Keratinocyte (primary cell): Measurements from ENCODE around the gene STPG2. TPM values are rescaled to one million over a fixed set of nuclear protein-coding genes. Genes with fewer than 3 reads are reported as not detected.

Experiments
- DNase-seq: peaks from one replicate; pipeline ENCODE4 v3.0.0-alpha.2; 2011; ENCODE audit warnings: low read depth, missing footprints, low spot score
- FAIRE-seq: peaks from 2 replicates; lab custom pipeline; 2011; peaks lifted over from hg19 to GRCh38; lab: Jason Lieb, UNC
- H2AFZ ChIP-seq: 2 replicates; pipeline ENCODE4 v1.6.0; 2012; ENCODE audit warnings: low read length, control low read depth, inconsistent platforms; ENCODE audit not compliant: control insufficient read depth
- H3K27ac ChIP-seq: 2 replicates; pipeline ENCODE4 v1.5.1; 2011; ENCODE audit warnings: low read length; ENCODE audit not compliant: control insufficient read depth, insufficient read depth
- H3K27me3 ChIP-seq: 3 replicates; pipeline ENCODE4 v1.6.0; 2011; ENCODE audit warnings: low read length; ENCODE audit not compliant: control insufficient read depth, insufficient read depth; ENCODE audit errors: extremely low read depth
- H3K36me3 ChIP-seq, 2 experiments: 2 replicates in 1 of 2; 3 replicates in 1 of 2; pipeline ENCODE4 v1.5.1; 2011; ENCODE audit warnings: low read length in 2 of 2, mild to moderate bottlenecking in 1 of 2; ENCODE audit not compliant: control insufficient read depth in 2 of 2, insufficient read depth in 2 of 2; ENCODE audit errors: extremely low read depth in 1 of 2
- H3K4me1 ChIP-seq: 3 replicates; pipeline ENCODE4 v1.5.1; 2011; ENCODE audit warnings: low read length; ENCODE audit not compliant: control insufficient read depth, insufficient read depth; ENCODE audit errors: extremely low read depth
- H3K4me2 ChIP-seq: 3 replicates; pipeline ENCODE4 v1.6.0; 2011; ENCODE audit warnings: low read depth, low read length; ENCODE audit not compliant: control insufficient read depth, insufficient read depth; ENCODE audit errors: extremely low read depth
- H3K4me3 ChIP-seq, 3 experiments: fragments of 200-600 bp in 1 of 3; sonication (generic) in 1 of 3; 2 replicates in 2 of 3; 3 replicates in 1 of 3; pipeline ENCODE4 v1.5.1; 2011 to 2016; ENCODE audit warnings: low read length in 3 of 3, mild to moderate bottlenecking in 3 of 3, control low read depth in 2 of 3, inconsistent platforms in 1 of 3, low read depth in 1 of 3, mixed read lengths in 1 of 3, mixed run types in 1 of 3, moderate library complexity in 1 of 3; ENCODE audit not compliant: control insufficient read depth in 2 of 3, insufficient read depth in 2 of 3; ENCODE audit errors: extremely low read depth in 1 of 3
- H3K79me2 ChIP-seq: 2 replicates; pipeline ENCODE4 v1.6.0; 2012; ENCODE audit warnings: low read length; ENCODE audit not compliant: control insufficient read depth, insufficient read depth
- H3K9ac ChIP-seq: 3 replicates; pipeline ENCODE4 v1.6.0; 2011; ENCODE audit warnings: low read length; ENCODE audit not compliant: control insufficient read depth, insufficient read depth; ENCODE audit errors: extremely low read depth
- H3K9me1 ChIP-seq: 3 replicates; pipeline ENCODE4 v1.6.0; 2011; ENCODE audit warnings: low read length; ENCODE audit not compliant: control insufficient read depth, insufficient read depth; ENCODE audit errors: extremely low read depth
- H3K9me3 ChIP-seq: 2 replicates; pipeline ENCODE4 v1.5.1; 2012; ENCODE audit warnings: low read depth, low read length; ENCODE audit not compliant: control insufficient read depth
- H4K20me1 ChIP-seq: 3 replicates; pipeline ENCODE4 v1.6.0; 2011; ENCODE audit warnings: low read length; ENCODE audit not compliant: control insufficient read depth, insufficient read depth; ENCODE audit errors: extremely low read depth
- EZH2 ChIP-seq: IDR thresholded peaks from one replicate; pipeline ENCODE4 v1.6.1; 2012; ENCODE audit warnings: inconsistent platforms, mild to moderate bottlenecking, low read length, moderate library complexity
- dilution Hi-C: fragments of 300-500 bp; cut with MboI; formaldehyde crosslinking; loops from one replicate; pipeline ENCODE4 v1.7.0; 2020; ENCODE audit warnings: low sequenced_read_pairs; ENCODE audit not compliant: extremely low pct_ligation_motif_present
- polyA plus RNA-seq, 5 experiments: library from polyadenylated mRNA; depleted of rRNA in 3 of 5; stranded (reverse) in 3 of 5; stranded (forward) in 1 of 5; unstranded in 1 of 5; fragments of >200 nt; gene quantifications; 1 replicate in 1 of 5; 2 replicates in 3 of 5; 3 replicates in 1 of 5; pipeline versions ENCODE4 v1.2.1 to v1.2.3, GENCODE V29; 2011 to 2012; ENCODE audit warnings: missing spikeins in 2 of 5, low read depth in 1 of 5, low replicate concordance in 1 of 5
- TF ChIP-seq, protein P1 (sequence below), 3 experiments: IDR thresholded peaks in 1 of 3; conservative IDR thresholded peaks in 1 of 3; optimal IDR thresholded peaks in 1 of 3; 2 replicates in 2 of 3; 3 replicates in 1 of 3; pipeline versions ENCODE3 to v1.5.1; 2011; ENCODE audit warnings: low read length in 3 of 3, mild to moderate bottlenecking in 3 of 3, moderate library complexity in 2 of 3, control low read depth in 1 of 3, inconsistent platforms in 1 of 3; ENCODE audit not compliant: insufficient read depth in 2 of 3; ENCODE audit errors: extremely low read depth in 1 of 3

Gene STPG2
- polyA plus RNA-seq, 1 donor (not counting 4 experiments of a cell fraction or from before 2014, with no cell fraction given), result 0.07 TPM

- H3K4me2 ChIP-seq, result no peak overlapping the region
- no peak overlapping the region for H3K4me3 ChIP-seq
- TF ChIP-seq, protein P1, sequence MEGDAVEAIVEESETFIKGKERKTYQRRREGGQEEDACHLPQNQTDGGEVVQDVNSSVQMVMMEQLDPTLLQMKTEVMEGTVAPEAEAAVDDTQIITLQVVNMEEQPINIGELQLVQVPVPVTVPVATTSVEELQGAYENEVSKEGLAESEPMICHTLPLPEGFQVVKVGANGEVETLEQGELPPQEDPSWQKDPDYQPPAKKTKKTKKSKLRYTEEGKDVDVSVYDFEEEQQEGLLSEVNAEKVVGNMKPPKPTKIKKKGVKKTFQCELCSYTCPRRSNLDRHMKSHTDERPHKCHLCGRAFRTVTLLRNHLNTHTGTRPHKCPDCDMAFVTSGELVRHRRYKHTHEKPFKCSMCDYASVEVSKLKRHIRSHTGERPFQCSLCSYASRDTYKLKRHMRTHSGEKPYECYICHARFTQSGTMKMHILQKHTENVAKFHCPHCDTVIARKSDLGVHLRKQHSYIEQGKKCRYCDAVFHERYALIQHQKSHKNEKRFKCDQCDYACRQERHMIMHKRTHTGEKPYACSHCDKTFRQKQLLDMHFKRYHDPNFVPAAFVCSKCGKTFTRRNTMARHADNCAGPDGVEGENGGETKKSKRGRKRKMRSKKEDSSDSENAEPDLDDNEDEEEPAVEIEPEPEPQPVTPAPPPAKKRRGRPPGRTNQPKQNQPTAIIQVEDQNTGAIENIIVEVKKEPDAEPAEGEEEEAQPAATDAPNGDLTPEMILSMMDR (optimal IDR thresholded peaks at IDR 0.05 in 1 of 3, IDR thresholded peaks at IDR 0.05 in 1 of 3, conservative IDR thresholded peaks at IDR 0.05 in 1 of 3; ENCODE audit: extremely low read depth in 1 of 3, insufficient read depth in 2 of 3, low read length in 3 of 3), result no peak
- no peak for TF ChIP-seq EZH2
- H3K27ac ChIP-seq, result no peak overlapping the region
- H3K79me2 ChIP-seq, result no peaks in the 10 kb centered on the region
- DNase-seq (no peak), FAIRE-seq (no peak)
- no peaks in the 10 kb centered on the region for H3K27me3 ChIP-seq
- no peaks in the 10 kb centered on the region for H3K9me3 ChIP-seq
- no peaks in the 10 kb centered on the region for H4K20me1 ChIP-seq
- H3K4me1 ChIP-seq, result no peaks in the 10 kb centered on the region
- H3K36me3 ChIP-seq, result no peaks in the 10 kb centered on the region
- no peak overlapping the region for H3K9ac ChIP-seq
- H3K9me1 ChIP-seq, result no peaks in the 10 kb centered on the region
- dilution Hi-C loops, result no loop called here
- no peak overlapping the region for H2AFZ ChIP-seq
These were observed 7.0 kb upstream of the STPG2 start for GRCh38 chr4:98150092-98150761.

GRCh38 chr4:98148856-98149255, 5.6 kb upstream of the STPG2 start:
- no peak for DNase-seq
- dilution Hi-C loops, result no loop called here
- no peak overlapping the region for H3K9ac ChIP-seq
- no peaks in the 10 kb centered on the region for H4K20me1 ChIP-seq
- peaks cover 3% of the 10 kb centered on the region for H3K4me1 ChIP-seq
- no peak overlapping the region for H3K27ac ChIP-seq
- FAIRE-seq, result no peak
- peak overlapping the region; percentile 36 for H2AFZ ChIP-seq
- H3K4me3 ChIP-seq, result no peak overlapping the region
- no peak for TF ChIP-seq EZH2
- TF ChIP-seq, protein P1 (optimal IDR thresholded peaks at IDR 0.05 in 1 of 3, IDR thresholded peaks at IDR 0.05 in 1 of 3, conservative IDR thresholded peaks at IDR 0.05 in 1 of 3; ENCODE audit: extremely low read depth in 1 of 3, insufficient read depth in 2 of 3, low read length in 3 of 3), result no peak
- no peaks in the 10 kb centered on the region for H3K9me3 ChIP-seq
- no peaks in the 10 kb centered on the region for H3K79me2 ChIP-seq
- H3K4me2 ChIP-seq, result no peak overlapping the region
- no peaks in the 10 kb centered on the region for H3K27me3 ChIP-seq
- H3K36me3 ChIP-seq, result no peaks in the 10 kb centered on the region
- H3K9me1 ChIP-seq, result no peaks in the 10 kb centered on the region
